Effector CD8-positive, alpha-beta T cell (primary cell): ENCODE measurements around the gene METTL25.

Experiments
- DNase-seq: peaks from one replicate; lab custom pipeline; 2025; lab: John Stamatoyannopoulos, UW

The METTL25 gene

DNA sequence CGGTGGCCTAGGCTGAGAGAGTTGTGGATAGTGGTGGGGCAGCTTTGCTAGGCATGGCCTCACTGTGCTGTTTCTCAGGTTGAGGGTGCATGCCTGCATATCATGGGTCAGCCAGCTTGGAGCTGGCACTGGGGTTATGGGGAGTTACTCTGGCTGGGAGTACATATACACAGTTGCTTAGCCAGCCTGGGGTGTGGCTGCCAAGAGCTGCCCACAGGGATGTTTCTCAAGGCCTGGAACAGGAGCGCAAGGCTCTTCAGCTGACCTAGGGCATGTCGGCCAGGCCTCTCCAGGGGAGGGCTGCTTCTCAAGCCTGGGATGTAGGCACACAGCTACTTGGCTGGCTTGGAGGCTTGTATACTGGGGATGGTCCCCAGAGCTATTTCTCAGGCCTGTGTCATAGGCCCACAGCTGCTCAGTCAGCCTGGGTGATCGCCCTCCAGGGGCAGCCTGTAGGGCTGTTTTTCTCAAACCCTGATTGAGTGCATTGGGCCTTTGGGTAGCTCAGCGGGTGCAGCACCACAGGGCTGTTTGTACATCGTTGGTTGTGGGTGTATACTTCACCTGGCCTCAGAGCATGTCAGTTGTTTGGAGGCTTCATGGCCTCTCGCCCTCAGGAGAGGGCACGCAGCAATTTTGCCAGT lies 114.9 kb downstream of the METTL25 start:
- no peak for DNase-seq

DNA sequence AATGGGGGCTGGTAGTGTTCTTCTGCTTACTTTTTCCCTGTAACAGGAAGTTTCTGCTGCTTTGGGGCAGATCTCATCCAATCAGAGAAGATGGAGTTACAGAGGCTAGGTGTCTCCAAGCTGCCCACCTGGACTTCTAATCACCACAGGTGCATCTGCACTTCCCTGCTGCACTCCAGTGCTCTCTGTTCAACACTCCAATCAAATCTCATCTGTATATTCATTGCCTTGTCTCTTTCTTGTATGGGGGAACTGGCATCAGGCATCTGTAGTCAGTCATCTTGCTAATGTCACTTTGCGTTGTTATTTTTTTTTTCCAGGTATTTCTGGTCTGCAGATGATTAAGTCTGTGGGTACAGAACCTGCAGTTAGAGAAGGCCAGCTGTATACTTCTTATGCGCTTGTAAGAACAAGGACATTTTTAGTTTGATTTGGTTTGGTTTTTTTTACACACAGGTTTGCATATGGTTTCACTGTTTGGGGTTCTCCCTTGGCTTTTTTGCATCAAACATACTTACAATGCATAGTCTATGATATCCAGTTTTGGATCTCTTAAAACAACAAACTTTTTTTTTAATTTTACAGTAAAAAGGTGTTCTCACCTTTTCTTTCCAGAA lies 116.0 kb downstream of the METTL25 start:
- DNase-seq: no peak

DNA sequence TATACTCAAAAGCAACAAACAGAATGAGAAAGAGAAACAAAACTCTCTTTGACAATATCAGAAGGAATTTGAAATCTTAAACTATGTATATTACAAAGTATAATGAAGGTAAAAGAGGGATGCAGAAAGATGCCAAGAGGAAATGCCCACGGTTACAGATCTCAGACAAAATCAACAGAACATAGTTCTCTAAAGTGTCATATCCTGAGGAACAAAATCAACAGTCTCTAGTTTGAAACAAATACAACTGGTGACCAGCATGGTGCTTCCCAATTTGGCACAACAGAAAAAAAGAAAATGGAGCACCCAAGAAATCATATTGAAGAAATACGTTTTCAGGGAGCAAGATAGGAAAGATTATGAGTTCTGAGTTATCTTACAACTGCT lies 116.5 kb downstream of the METTL25 start:
- no peak for DNase-seq

DNA sequence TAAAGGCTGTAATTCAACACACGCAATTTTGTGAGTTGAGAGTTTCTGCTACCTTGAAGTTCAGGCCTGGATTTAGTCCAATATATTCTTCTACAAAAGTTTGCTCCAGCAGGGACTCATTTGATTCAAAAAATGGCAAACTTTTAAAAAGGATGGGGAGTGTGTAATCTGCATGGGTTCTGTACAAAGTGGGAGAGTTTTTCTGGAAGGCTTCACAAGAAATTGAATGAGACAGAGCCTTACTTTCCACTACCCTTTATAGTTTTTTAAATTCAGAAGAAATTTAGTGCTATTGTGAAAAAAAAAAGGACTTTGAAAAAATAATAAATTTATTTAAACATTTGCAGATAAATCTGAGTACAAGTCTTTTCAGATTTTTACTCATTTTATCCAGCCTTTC lies 116.9 kb downstream of the METTL25 start:
- no peak for DNase-seq

DNA sequence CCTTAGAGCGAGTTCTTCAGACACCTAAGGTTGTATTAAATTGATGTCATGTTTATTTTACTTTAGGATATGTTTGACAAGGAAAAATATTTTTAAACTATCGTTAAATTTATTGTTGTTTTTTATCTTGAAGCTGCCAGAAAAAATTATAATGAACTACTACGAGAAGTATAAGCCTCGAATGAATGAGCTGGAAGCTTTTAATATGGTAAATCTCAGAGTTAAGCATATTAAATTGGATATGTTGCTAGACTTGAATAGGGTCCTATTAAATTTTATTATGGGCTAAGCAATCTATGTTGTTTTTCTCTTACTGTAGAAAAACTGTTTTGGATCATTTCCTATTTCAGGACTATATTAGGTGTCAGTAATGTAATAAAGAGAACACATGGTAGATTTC lies 118.2 kb downstream of the METTL25 start:
- DNase-seq: no peak

DNA sequence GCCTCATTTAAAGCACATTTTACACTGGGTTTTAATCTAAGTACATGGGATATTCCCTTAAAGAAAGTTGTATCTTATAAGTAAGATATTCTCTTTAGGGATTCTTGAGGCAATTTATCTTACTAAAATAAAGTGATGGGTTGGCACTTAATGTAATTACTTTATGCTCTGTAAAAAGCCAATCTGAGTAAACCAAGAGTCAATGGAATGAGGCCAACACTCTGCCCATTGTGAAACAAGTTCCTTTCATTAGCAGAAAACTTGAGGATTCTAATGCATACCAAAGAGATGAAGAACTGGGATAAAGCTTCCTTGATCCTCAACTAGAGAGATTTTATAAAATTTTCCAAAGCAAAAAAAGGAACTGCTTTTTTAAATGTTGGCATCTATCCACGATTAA lies 121.2 kb downstream of the METTL25 start:
- DNase-seq: no peak

GRCh38 chr12:82480606-82481005 lies 122.3 kb downstream of the METTL25 start:
- no peak for DNase-seq

DNA sequence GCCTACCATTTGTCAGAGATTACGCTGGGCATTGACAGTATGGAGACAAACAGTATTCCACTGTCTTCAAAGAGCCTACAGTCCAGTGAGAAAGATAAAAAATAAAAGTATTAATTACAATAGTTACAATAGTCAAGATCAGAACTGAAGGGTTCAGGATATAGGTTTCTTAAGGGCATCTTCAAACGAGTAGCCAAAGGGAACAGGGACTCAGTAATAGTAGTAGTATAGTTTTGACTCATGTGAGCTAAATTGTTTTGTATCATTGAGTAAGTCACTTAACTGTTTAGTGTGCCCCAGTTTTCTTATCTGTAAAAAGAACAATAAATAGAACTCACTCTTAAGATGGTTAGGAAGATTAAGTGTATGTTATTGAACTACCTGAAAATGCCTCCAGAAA lies 123.6 kb downstream of the METTL25 start:
- DNase-seq: no peak

GRCh38 chr12:82486524-82487235 lies 128.4 kb downstream of the METTL25 start:
- no peak for DNase-seq

GRCh38 chr12:82504409-82504808 lies 146.1 kb downstream of the METTL25 start:
- DNase-seq: no peak

DNA sequence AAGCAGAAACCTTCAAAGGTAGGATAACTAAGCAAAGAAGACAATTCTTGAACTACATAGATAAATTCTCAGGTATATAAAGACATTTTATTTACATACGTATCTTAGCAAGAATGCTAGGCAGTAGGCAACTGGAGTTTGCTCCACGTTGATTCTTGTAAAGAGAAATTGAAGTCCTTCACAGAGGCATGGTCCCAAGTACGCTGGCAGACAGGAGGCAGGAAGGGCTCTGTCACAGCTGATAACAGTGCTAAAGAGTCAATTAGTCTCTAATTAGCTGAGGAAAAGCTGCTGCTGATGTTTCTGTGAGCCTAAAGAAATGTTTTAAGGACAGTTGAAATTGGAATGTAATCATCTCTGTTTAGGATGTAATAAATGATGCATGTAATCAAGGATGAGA lies 146.8 kb downstream of the METTL25 start:
- DNase-seq: no peak

DNA sequence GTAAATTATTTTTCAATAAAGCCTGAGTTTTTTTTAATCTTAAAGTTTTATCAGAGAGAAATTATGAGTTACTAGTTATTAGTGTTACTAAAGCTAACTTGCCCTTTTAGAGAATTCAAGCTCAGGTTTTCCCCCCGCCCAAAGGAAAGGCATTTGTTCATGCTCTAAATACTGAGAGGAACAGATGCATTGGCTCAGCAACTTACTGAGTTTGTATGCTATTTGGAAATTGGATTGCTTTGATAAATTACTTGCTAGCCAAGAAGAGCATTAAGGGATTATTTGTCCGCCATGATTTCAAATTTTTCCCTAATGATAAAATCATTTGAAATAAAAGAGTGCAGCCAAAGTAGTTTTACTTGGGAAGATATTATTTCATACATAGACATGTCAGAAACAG lies 149.4 kb downstream of the METTL25 start:
- no peak for DNase-seq

DNA sequence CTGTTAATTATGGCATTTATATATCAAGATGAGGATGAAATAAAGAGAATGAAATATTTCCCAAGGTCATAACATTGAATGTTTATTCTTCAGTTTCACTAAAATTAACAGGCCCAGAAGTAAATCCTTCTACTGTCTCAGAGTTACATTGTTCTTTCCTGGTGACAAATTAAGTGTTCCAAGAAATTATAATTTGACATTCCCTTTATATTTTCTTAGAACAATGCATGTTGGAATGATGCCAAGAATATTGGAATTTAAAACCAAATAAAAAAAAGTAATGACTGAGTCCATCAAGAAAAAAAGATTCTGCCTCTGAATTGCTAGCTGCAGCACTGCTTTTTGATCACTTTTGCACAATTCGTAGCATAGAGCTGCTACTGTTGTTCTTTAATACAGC lies 152.1 kb downstream of the METTL25 start:
- DNase-seq: no peak

GRCh38 chr12:82514880-82515279 lies 156.6 kb downstream of the METTL25 start:
- no peak for DNase-seq

DNA sequence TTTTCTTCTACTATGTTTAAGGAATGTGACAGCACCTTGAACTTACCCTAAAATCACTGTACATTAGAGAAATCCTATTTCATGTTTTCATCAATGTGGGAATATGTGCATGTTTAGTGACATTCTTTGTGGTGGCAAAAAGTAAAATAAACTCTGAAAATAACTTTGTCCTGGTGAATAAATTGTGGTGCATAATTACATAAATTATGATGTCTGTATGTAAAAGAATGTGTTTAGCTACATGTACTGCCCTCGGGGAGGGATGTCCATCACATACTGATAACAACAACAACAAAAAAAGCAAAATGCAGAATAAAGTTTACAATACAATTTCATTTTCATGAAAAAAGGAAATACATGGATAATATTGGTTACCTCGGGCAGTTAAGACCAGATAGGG lies 157.3 kb downstream of the METTL25 start:
- DNase-seq: no peak

DNA sequence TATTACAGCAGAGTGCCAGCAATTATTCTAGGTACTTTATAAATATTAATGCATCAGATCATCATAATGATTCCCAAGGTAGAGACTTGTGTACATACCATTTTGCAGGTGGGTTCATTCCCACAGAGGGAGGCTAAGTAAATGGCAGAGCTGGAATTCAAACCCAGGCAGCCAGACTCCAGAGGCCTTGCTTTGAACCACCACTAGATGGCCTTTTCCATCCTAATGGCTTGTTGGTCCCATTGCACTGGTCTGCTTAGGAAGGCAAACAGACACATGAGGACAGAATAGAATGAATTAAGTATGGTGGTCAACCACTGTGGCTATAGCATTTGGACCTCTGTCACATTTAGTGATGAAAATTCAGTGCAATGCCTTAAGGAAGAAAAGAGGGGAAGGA lies 158.7 kb downstream of the METTL25 start:
- no peak for DNase-seq

GRCh38 chr12:82517808-82518207 lies 159.5 kb downstream of the METTL25 start:
- no peak for DNase-seq

GRCh38 chr12:82519510-82519909 lies 161.2 kb downstream of the METTL25 start:
- DNase-seq: no peak

GRCh38 chr12:82522285-82522684 lies 164.0 kb downstream of the METTL25 start:
- DNase-seq: no peak

GRCh38 chr12:82522762-82523161 lies 164.4 kb downstream of the METTL25 start:
- DNase-seq: no peak

GRCh38 chr12:82523996-82524395 lies 165.7 kb downstream of the METTL25 start:
- DNase-seq: no peak

DNA sequence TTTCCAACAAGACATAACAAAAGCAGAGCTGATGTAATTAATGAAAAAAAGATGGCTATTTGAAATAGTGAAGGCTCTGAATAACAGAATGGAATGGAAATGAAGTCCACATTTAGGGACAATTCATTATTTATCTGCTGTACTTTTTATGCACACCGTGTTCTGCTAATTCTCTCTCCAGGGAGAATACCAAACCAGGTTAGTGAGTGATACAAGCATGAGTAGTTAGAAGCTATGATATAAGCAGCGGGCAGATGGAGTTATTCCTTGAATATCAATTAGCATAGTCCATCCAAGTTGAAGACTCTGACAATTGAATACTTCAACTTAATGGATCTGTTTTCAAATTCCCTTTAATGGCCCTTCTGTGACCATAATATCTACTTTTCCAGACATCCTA lies 166.3 kb downstream of the METTL25 start:
- DNase-seq: no peak

DNA sequence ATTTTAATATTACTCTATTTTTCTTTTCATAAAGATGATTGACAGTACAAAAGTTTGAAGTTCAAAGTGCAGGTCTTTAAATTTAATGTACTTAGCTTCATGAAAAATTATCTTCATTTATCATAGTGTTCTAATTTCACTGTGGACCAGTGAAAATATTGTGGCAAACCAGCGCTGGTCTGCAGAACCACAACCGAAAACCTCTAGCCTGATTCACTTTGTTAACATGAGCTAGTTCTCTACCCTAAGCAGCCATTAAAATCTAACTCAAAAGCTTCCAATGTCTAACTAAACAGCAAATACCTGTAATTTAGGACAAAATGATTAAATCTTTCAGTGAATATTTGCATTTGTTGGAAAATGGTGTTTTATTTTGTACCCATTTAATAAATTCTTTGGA lies 167.3 kb downstream of the METTL25 start:
- DNase-seq: no peak
